GM18858 (cell line): ENCODE results near the gene CTNNAL1.
A peak's percentile ranks its signal among the peaks of the same experiment; 100 is the strongest.
"Not testable (repeated sequence)": the region's sequence is repeated elsewhere in the genome, so short reads cannot be mapped to it uniquely, and the experiment has no call there.

Experiments
- ATAC-seq: cut with Tn5 transposase; IDR thresholded peaks from one replicate; pipeline ENCODE4 v1.9.1; 2021; ENCODE audit not compliant: unreplicated experiment

CTNNAL1 gene, protein sequence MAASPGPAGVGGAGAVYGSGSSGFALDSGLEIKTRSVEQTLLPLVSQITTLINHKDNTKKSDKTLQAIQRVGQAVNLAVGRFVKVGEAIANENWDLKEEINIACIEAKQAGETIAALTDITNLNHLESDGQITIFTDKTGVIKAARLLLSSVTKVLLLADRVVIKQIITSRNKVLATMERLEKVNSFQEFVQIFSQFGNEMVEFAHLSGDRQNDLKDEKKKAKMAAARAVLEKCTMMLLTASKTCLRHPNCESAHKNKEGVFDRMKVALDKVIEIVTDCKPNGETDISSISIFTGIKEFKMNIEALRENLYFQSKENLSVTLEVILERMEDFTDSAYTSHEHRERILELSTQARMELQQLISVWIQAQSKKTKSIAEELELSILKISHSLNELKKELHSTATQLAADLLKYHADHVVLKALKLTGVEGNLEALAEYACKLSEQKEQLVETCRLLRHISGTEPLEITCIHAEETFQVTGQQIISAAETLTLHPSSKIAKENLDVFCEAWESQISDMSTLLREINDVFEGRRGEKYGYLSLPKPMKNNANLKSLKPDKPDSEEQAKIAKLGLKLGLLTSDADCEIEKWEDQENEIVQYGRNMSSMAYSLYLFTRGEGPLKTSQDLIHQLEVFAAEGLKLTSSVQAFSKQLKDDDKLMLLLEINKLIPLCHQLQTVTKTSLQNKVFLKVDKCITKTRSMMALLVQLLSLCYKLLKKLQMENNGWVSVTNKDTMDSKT

GRCh38 chr9:109012876-109013678, at the start of gene CTNNAL1:
Gene CTNNAL1, minus strand, starts transcription at chr9:109013499. Its CDS starts 57 bp downstream, at chr9:109013442.
- ATAC-seq, result peak; percentile 43

DNA sequence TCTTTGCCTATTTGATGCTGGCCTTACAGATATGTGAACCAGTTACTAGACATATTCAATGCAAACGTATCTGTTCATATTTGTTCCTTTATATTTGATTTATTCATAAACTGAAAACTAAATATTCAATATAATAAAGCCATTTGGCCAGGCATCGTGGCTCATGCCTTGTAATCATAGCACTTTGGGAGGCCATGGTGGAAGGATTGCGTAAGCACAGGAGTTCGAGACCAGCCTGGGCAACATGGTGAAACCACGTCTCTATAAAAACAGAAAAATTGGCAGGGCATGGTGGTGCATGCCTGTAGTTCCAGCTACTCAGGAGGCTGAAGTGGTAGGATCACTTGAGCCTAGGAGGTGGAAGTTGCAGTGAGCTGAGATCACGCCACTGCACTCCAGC, 49.2 kb upstream of the CTNNAL1 start:
- ATAC-seq, result no peak

DNA sequence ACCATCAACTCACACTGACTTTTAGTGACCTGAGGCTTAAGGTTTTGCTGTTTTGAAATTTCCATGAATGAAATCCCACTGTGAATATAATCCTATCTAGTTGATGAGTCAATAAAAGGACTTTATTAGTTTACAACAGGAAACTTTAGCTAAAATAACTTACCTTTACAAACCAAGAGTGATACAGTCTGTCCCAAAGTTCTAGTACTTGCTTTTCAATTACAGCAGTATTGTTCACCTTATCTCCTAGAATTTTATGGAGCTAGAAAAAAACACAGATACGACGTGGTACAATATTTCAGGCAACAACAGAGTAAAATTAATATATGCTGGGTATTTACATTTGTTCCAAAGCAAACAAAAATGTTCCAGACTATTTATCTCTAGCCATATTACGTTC, 46.9 kb upstream of the CTNNAL1 start:
- no peak for ATAC-seq

DNA sequence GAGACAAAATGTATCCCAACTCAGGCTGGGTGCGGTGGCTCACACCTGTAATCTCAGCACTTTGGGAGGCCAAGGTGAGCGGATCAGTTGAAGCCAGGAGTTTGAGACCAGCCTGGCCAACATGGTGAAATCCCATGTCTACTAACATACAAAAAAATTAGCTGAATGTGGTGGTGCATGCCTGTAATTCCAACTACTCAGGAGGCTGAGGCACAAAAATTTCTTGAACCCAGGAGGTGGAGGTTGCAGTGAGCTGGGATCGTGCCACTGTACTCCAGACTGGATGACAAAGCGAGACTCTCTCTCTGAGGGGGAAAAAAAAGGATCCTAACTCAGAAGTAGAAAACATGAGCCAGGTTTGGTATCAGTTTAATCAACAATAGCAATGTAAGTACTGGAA, 39.8 kb upstream of the CTNNAL1 start:
- not testable (repeated sequence) for ATAC-seq

GRCh38 chr9:109052416-109052815, 39.1 kb upstream of the CTNNAL1 start:
- no peak for ATAC-seq

- ATAC-seq, result no peak
Observed at GRCh38 chr9:109051733-109052132, 38.4 kb upstream of the CTNNAL1 start.

DNA sequence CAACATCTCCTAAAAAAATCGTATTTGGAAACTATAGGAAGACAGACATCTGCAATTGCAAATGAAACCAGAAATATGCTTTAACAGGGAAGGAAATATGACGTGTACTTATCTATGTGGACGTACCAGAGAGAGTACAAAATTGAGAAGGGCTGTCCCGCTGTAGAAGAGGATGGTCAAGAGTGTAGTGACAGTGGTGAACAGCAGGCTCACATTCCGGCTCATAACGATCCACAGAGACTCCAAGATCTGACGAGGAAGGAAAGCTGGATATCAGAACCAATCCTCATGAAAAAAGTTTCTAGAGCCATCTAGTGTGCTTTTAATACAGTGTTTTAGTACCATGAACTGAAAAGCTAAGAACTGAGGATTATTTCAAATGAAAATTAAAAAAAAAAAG, 37.1 kb upstream of the CTNNAL1 start:
- no peak for ATAC-seq

- ATAC-seq, result no peak
Observed at GRCh38 chr9:109048822-109049221, 35.5 kb upstream of the CTNNAL1 start.

DNA sequence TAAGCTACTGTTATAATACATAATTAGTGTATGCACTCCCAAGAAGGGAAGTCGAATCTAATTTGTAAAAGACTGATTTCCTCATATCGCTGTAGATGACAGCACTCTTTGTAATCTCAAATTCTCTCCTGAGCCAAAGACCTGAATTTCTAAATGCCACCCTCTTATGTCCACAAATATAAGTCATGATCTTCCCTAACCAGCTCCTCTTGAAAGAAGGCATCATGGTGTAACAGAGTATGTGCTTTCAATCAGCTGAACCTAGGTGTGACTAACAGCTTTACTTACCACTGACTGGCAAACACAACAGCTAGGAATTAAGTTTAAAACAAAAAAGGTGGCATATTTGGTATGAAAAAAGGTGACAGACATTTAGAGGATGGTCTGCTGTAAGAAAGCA, 34.0 kb upstream of the CTNNAL1 start:
- no peak for ATAC-seq

GRCh38 chr9:109046346-109046745, 33.0 kb upstream of the CTNNAL1 start:
- ATAC-seq, result no peak

GRCh38 chr9:109043578-109043977, 30.3 kb upstream of the CTNNAL1 start:
- no peak for ATAC-seq

- ATAC-seq, result no peak
Observed at GRCh38 chr9:109040571-109040970, 27.3 kb upstream of the CTNNAL1 start.

DNA sequence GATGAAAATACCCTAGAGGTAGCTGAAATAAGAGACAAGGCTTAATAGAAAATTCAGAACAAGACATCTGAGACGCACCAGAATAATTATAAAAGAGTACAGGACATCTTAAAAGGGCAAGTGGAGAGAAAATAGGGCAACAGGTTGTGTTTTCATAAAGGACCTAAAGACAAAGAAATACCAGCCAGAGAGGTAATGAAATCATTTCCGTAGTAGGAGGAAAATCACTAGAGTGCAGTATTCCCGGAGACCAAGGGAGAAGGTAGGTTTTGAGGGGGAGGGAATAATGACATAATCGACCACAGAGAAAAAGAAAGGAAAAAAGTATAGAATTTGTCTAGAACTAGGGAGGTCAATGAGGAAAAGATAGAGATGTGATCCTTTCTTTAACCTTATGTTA, 26.2 kb upstream of the CTNNAL1 start:
- ATAC-seq, result no peak

- ATAC-seq, result no peak
Observed at GRCh38 chr9:109037946-109038715, 24.8 kb upstream of the CTNNAL1 start.

DNA sequence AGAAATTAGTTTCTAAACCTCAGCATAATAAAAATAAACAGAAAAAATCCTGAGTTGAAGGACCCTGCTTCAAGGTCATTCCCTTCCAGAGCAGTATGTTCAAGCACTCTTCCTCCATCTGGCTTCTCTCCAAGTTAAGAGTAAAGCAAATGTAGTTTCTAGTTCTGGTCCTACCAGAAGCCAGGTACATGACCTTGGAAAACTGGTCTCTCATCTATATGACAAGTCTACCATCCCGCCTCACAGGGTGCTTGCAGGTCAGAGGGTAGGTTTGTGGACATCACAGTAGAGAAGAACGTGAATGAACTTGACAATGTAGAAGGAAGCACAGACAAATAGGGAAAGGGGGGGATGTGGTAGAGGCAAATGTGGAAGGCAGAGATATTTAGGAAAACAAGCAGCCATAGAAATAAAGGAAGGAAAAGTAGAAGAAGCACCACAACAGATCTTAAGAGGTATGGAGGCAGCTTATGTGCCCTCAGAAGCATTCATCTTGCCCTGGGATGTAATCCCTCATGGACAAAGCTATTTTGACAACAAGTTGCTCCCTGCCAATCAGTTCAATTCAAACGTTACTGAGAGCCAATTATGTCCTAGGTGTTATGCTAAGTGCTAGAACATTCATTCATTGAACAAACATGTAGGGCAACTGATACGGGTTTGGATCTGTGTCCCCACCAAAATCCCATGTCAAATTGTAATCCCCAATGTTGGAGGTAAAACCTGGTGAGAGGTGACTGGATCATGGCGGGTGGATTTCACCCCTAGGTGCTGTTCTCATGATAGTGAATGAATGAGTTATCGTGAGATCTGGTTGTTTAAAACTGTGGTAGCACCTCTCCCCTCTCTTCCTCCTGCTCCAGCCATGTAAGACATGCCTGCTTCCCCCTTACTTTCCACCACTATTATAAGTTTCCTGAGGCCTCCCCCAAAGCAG, 23.7 kb upstream of the CTNNAL1 start:
- ATAC-seq, result no peak

DNA sequence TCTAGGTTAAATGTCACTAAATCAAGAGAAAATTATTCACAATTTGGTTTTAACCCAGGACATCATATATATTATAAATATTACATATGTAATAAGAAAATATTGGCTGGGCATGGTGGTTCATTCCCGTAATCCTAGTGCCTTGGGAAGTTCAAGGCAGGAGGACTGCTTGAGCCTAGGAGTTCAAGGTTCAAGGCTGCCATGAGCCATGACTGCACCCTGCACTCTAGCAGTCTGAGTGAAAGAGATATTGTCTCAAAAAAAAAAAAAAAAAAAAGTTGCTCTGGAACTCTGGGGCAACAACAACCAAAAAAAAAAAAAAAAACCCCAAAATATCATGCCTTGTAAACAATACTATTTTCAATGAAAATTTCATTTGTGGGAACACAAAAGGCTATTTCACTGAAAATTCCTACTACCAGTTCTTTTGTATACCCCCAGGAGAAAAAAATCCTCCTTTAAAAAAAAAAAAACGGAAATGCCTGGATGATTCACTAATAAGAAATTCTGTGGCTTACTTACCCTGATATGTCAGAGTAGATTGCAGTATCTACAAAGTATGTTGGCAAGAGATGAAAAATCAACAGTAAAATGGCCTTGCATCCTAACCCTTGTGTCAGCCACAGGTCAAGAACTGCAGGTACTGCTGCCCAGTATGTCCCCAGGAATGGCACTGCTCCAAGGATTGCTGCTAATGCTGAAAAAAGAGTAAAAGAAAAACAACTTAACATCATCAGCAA, 22.6 kb upstream of the CTNNAL1 start:
- no peak for ATAC-seq

GRCh38 chr9:109033941-109034700, 20.8 kb upstream of the CTNNAL1 start:
- ATAC-seq, result no peak

DNA sequence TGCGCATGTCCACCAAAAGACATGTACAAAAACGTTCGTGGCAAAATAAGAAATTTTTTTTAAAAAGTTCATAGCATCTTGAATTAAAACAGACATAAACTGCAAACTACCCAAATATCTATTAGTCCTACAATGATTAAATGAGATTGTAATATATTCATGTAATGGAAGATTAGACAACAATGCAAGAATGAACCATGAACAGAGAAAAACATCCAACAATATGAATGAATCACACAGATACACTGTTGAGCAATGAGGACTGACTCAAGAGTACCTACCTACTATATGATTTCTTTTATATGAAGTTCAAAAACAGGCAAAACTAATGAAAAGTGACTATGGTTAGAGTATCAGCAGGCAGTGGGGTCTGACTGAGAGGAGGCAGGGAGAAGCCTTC, 17.9 kb upstream of the CTNNAL1 start:
- no peak for ATAC-seq
